A549 (cell line): ENCODE results near the gene CDKN3. TPM values are rescaled to one million over a fixed set of nuclear protein-coding genes. Genes with fewer than 3 reads are reported as not detected.

ENCODE experiments used
- ATAC-seq, 2 experiments: fragments of 200-7000 bp in 1 of 2; fragments of >200 bp in 1 of 2; cut with Nextera tagmentation in 1 of 2; cut with Tn5 transposase in 1 of 2; 3 replicates each; pipeline versions ENCODE4 v1.8.0 to v1.9.1; 2018 to 2020; ENCODE audit warnings: mild to moderate bottlenecking in 1 of 2, moderate library complexity in 1 of 2
- CTCF ChIA-PET: fragments of 300-600 bp; sonication (Branson Sonifier 250); formaldehyde crosslinking; extraction: SDS; loops from one replicate; lab custom pipeline; 2021; ENCODE audit warnings: antibody characterized with exemption, inconsistent platforms; lab: Yijun Ruan, JAX
- POLR2A ChIA-PET: fragments of 350-600 bp; formaldehyde crosslinking; extraction: SDS; loops from one replicate; lab custom pipeline; 2021; ENCODE audit warnings: antibody characterized with exemption, inconsistent platforms; lab: Yijun Ruan, JAX
- DNase-seq, 2 experiments: peaks; one replicate each; pipeline versions ENCODE4 v3.0.0 to v3.0.0-alpha.2; 2011 to 2016; ENCODE audit warnings: low read depth in 1 of 2, low spot score in 1 of 2
- FAIRE-seq: peaks from 2 replicates; lab custom pipeline; 2011; peaks lifted over from hg19 to GRCh38; lab: Jason Lieb, UNC
- H3K27ac ChIP-seq, 2 experiments: fragments of >200 bp; sonication (Bioruptor Twin); formaldehyde crosslinking; 3 replicates each; pipeline ENCODE4 v1.5.1; 2016 to 2017
- H3K4me1 ChIP-seq: fragments of >200 bp; sonication (Bioruptor Twin); formaldehyde crosslinking; 3 replicates; pipeline ENCODE4 v1.6.1; 2016
- H3K4me2 ChIP-seq: fragments of >200 bp; sonication (Bioruptor Twin); formaldehyde crosslinking; 3 replicates; pipeline ENCODE4 v1.6.1; 2016
- H3K4me3 ChIP-seq: fragments of >200 bp; sonication (Bioruptor Twin); formaldehyde crosslinking; 3 replicates; pipeline ENCODE4 v1.5.1; 2016
- H3K9me3 ChIP-seq: fragments of >200 bp; sonication (Bioruptor Twin); formaldehyde crosslinking; 3 replicates; pipeline ENCODE4 v1.6.1; 2016
- CBX2 ChIP-seq: fragments of 200-600 bp; sonication (generic); IDR thresholded peaks from 2 replicates; pipeline ENCODE4 v1.6.1; 2016; ENCODE audit warnings: low read depth, mild to moderate bottlenecking, borderline replicate concordance
- CBX8 ChIP-seq: fragments of 200-600 bp; sonication (generic); IDR thresholded peaks from 2 replicates; pipeline ENCODE4 v1.6.1; 2016
- CEBPB ChIP-seq, 2 experiments: fragments of >200 bp in 1 of 2; sonication (Bioruptor Twin) in 1 of 2; formaldehyde crosslinking in 1 of 2; IDR thresholded peaks; 2 replicates each; pipeline ENCODE4 v1.6.1; 2012 to 2016
- CHD4 ChIP-seq: fragments of 200-600 bp; sonication (generic); IDR thresholded peaks from 2 replicates; pipeline ENCODE4 v1.6.1; 2016; ENCODE audit warnings: antibody characterized with exemption, mild to moderate bottlenecking, borderline replicate concordance
- E2F6 ChIP-seq: IDR thresholded peaks from 2 replicates; pipeline ENCODE4 v1.6.1; 2012; ENCODE audit warnings: low read depth, borderline replicate concordance
- EHF ChIP-seq: fragments of 250-450 bp; sonication (Bioruptor Pico); IDR thresholded peaks from 2 replicates; pipeline ENCODE4 v1.5.0; 2020; ENCODE audit warnings: mild to moderate bottlenecking
- ELK1 ChIP-seq: fragments of 150-350 bp; IDR thresholded peaks from 2 replicates; pipeline ENCODE4 v1.6.1; 2014; ENCODE audit warnings: low read depth, mild to moderate bottlenecking, low read length
- EP300 ChIP-seq, 2 experiments: fragments of >200 bp; sonication (Bioruptor Twin); formaldehyde crosslinking; IDR thresholded peaks; 2 replicates in 1 of 2; 3 replicates in 1 of 2; pipeline ENCODE4 v1.6.1; 2016 to 2017
- FOSB ChIP-seq: fragments of 250-450 bp; sonication (Bioruptor Pico); IDR thresholded peaks from 2 replicates; pipeline ENCODE4 v1.5.0; 2020; ENCODE audit warnings: mild to moderate bottlenecking, moderate library complexity
- FOSL2 ChIP-seq, 2 experiments: fragments of 450-650 bp in 1 of 2; fragments of >200 bp in 1 of 2; sonication (Bioruptor Twin) in 1 of 2; formaldehyde crosslinking; IDR thresholded peaks; 2 replicates each; pipeline versions ENCODE4 v1.5.0 to v1.6.1; 2016 to 2020; ENCODE audit warnings: mild to moderate bottlenecking in 1 of 2, moderate library complexity in 1 of 2
- FOXS1 ChIP-seq: fragments of 250-450 bp; sonication (Bioruptor Pico); IDR thresholded peaks from 2 replicates; pipeline ENCODE4 v1.5.0; 2020; ENCODE audit warnings: mild to moderate bottlenecking, moderate library complexity
- GATA3 ChIP-seq: IDR thresholded peaks from 2 replicates; pipeline ENCODE4 v1.6.1; 2012; ENCODE audit warnings: borderline replicate concordance
- HES2 ChIP-seq: fragments of >200 bp; sonication (Bioruptor Twin); formaldehyde crosslinking; IDR thresholded peaks from 2 replicates; pipeline ENCODE4 v1.6.1; 2016
- HMGXB4 ChIP-seq: fragments of 250-450 bp; sonication (Bioruptor Pico); IDR thresholded peaks from 2 replicates; pipeline ENCODE4 v1.5.0; 2021; ENCODE audit warnings: mild to moderate bottlenecking, moderate library complexity, borderline replicate concordance
- HOXA7 ChIP-seq: fragments of 250-450 bp; sonication (Bioruptor Pico); IDR thresholded peaks from 2 replicates; pipeline ENCODE4 v1.5.0; 2020; ENCODE audit warnings: mild to moderate bottlenecking, moderate library complexity
- JUN ChIP-seq, 2 experiments: fragments of >200 bp; sonication (Bioruptor Twin); formaldehyde crosslinking; IDR thresholded peaks; 2 replicates in 1 of 2; 3 replicates in 1 of 2; pipeline ENCODE4 v1.6.1; 2016 to 2017
- KDM1A ChIP-seq: fragments of 200-600 bp; sonication (generic); IDR thresholded peaks from 2 replicates; pipeline ENCODE4 v1.6.1; 2016; ENCODE audit warnings: low read depth, mild to moderate bottlenecking
- KDM5A ChIP-seq: fragments of 200-600 bp; sonication (generic); IDR thresholded peaks from 2 replicates; pipeline ENCODE4 v1.6.1; 2016; ENCODE audit warnings: antibody characterized with exemption, mild to moderate bottlenecking
- MAFK ChIP-seq: fragments of 450-650 bp; IDR thresholded peaks from 2 replicates; pipeline ENCODE4 v1.6.1; 2014; ENCODE audit not compliant: partially characterized antibody
- NFE2L2 ChIP-seq: fragments of 150-350 bp; conservative IDR thresholded peaks from 2 replicates; pipeline ENCODE4 v1.6.1; 2014; ENCODE audit warnings: low read length
- PHF8 ChIP-seq: fragments of 200-600 bp; sonication (generic); IDR thresholded peaks from 2 replicates; pipeline ENCODE4 v1.6.1; 2016; ENCODE audit warnings: low read depth, mild to moderate bottlenecking, antibody characterized with exemption, moderate library complexity, borderline replicate concordance
- RFX5 ChIP-seq: fragments of 450-650 bp; IDR thresholded peaks from 2 replicates; pipeline ENCODE4 v1.7.1; 2014; ENCODE audit warnings: antibody characterized with exemption, mild to moderate bottlenecking, moderate library complexity
- SMC3 ChIP-seq: fragments of >200 bp; sonication (Bioruptor Twin); formaldehyde crosslinking; IDR thresholded peaks from 3 replicates; pipeline ENCODE4 v1.6.1; 2018; ENCODE audit warnings: inconsistent platforms
- ZFP36 ChIP-seq: fragments of 450-650 bp; IDR thresholded peaks from 2 replicates; pipeline ENCODE4 v1.6.1; 2014; ENCODE audit warnings: borderline replicate concordance; ENCODE audit not compliant: partially characterized antibody
- ZNF302 ChIP-seq: fragments of 250-450 bp; sonication (Bioruptor Pico); IDR thresholded peaks from 2 replicates; pipeline ENCODE4 v1.9.0; 2021; ENCODE audit warnings: inconsistent platforms, mild to moderate bottlenecking, moderate library complexity
- WGBS: methylation state at CpG from one replicate; pipeline ENCODE4 v1.1.6; 2017; ENCODE audit errors: missing lambda C conversion rate; 5-methylcytosine and 5-hydroxymethylcytosine counted together
- polyA plus RNA-seq, 4 experiments: library from polyadenylated mRNA; depleted of rRNA in 3 of 4; stranded (reverse); fragments of >200 nt; fragmentation: RNase III in 1 of 4; extraction: RNeasy Plus Mini Kit Qiagen cat#74134 plus additional on column Dnase treatment in 1 of 4; gene quantifications; 2 replicates in 3 of 4; 3 replicates in 1 of 4; pipeline ENCODE4 v1.2.3, GENCODE V29; 2011 to 2017

The CDKN3 gene
- polyA plus RNA-seq, 2 of the 4 experiments (the other 2 are of a cell fraction): 67.4 to 154 TPM

- POLR2A ChIA-PET: interaction anchor here (0.9 to 1.1 kb wide), 3 partner anchors 42 to 75 kb away, joined by 3 to 5 read pairs (median 4); partner anchors contain the start of genes CGRRF1 and GMFB
These were observed 49.4 kb downstream of the CDKN3 start for GRCh38 chr14:54446161-54446693.

GRCh38 chr14:54447231-54447692 is 50.5 kb downstream of the CDKN3 start:
- 70% methylated on average over 8 of the region's 8 CpGs for WGBS
- peak overlapping the region; percentile 60 to 80 for H3K27ac ChIP-seq
- DNase-seq (peak; percentile 37 to 72), ATAC-seq (peak; percentile 83 to 84; a peak in 5 of 6 replicates), FAIRE-seq (no peak)
- POLR2A ChIA-PET: interaction anchor here (0.7 to 1.1 kb wide), 2 partner anchors 27 to 62 kb away, joined by 3 to 4 read pairs; partner anchors contain the start of gene CGRRF1
- peaks cover 23% of the 10 kb centered on the region for H3K4me1 ChIP-seq
- CTCF ChIA-PET: interaction anchor here (0.8 kb wide), 1 partner anchor 10 kb away, joined by 3 read pairs; no protein-coding TSS in a partner anchor
- H3K4me3 ChIP-seq: no peak overlapping the region
- H3K9me3 ChIP-seq: no peaks in the 10 kb centered on the region
- TF ChIP-seq FOSL2 (IDR thresholded peaks at IDR 0.05): no peak
- TF ChIP-seq FOSL2 (CRISPR knock-in tag; IDR thresholded peaks at IDR 0.05): peak; percentile 31; the same call in 1 of the 2 replicates
- peak; percentile 62 for TF ChIP-seq MAFK
- TF ChIP-seq KDM1A: no peak
- peak; percentile 25; the same call in 1 of the 2 replicates for TF ChIP-seq NFE2L2
- TF ChIP-seq FOSB (CRISPR knock-in tag): no peak
- TF ChIP-seq HES2: peak; percentile 61; the same call in 1 of the 2 replicates
- peak; percentile 64 to 82; a peak in 3 of 4 replicates for TF ChIP-seq CEBPB (IDR thresholded peaks at IDR 0.05)
- peak overlapping the region; percentile 50 for H3K4me2 ChIP-seq

More at GRCh38 chr14:54446161-54446693, 49.4 kb downstream of the CDKN3 start:
- CTCF ChIA-PET: interaction anchor here (1.0 to 1.6 kb wide), 3 partner anchors 8 to 79 kb away, joined by 3 to 5 read pairs (median 4); no protein-coding TSS in a partner anchor
- TF ChIP-seq KDM5A: no peak
- H3K27ac ChIP-seq: peak overlapping the region; percentile 60 to 80; a peak in 4 of 6 replicates
- peaks cover 29% of the 10 kb centered on the region for H3K4me1 ChIP-seq
- WGBS: 56% methylated on average over 5 of the region's 5 CpGs
- peak overlapping the region; percentile 50; the same call in 2 of the 3 replicates for H3K4me2 ChIP-seq
- no peak overlapping the region for H3K4me3 ChIP-seq
- DNase-seq (no peak), ATAC-seq (no peak), FAIRE-seq (no peak)
- H3K9me3 ChIP-seq: no peaks in the 10 kb centered on the region

GRCh38 chr14:54450535-54450934 is 53.7 kb downstream of the CDKN3 start:
- POLR2A ChIA-PET: no interaction called here

More at GRCh38 chr14:54450535-54450934, 53.7 kb downstream of the CDKN3 start:
- H3K4me1 ChIP-seq: peaks cover 23% of the 10 kb centered on the region
- no peaks in the 10 kb centered on the region for H3K9me3 ChIP-seq
- H3K27ac ChIP-seq: no peak overlapping the region
- H3K4me3 ChIP-seq: no peak overlapping the region
- WGBS: 47% methylated on average over 3 of the region's 3 CpGs
- no peak for TF ChIP-seq JUN (IDR thresholded peaks at IDR 0.05)
- TF ChIP-seq FOXS1: no peak
- TF ChIP-seq EP300 (IDR thresholded peaks at IDR 0.05): no peak
- TF ChIP-seq SMC3: no peak
- no peak for TF ChIP-seq MAFK
- TF ChIP-seq HOXA7: no peak
- TF ChIP-seq HES2: no peak
- TF ChIP-seq CBX8: no peak
- TF ChIP-seq PHF8: no peak
- TF ChIP-seq E2F6: no peak
- TF ChIP-seq CHD4: no peak
- TF ChIP-seq ZFP36: no peak
- TF ChIP-seq CBX2: no peak
- no peak for TF ChIP-seq EHF (CRISPR knock-in tag)
- TF ChIP-seq ZNF302 (CRISPR knock-in tag): no peak
- no peak for TF ChIP-seq HMGXB4
- TF ChIP-seq RFX5: no peak
- TF ChIP-seq ELK1: no peak
- TF ChIP-seq GATA3: no peak
- FAIRE-seq (no peak), ATAC-seq (no peak), DNase-seq (no peak)
- H3K4me2 ChIP-seq: no peak overlapping the region
- CTCF ChIA-PET: interaction anchor here (1.8 kb wide), 1 partner anchor 9 kb away, joined by 8 read pairs; no protein-coding TSS in a partner anchor
